Medulla oblongata (tissue), 1 donor: ENCODE data around the gene ARHGAP32.

Experiments used
- DNase-seq: peaks from one replicate; pipeline ENCODE4 v3.0.0-alpha.2; 2015; ENCODE audit errors: extremely low spot score

Gene ARHGAP32

DNA sequence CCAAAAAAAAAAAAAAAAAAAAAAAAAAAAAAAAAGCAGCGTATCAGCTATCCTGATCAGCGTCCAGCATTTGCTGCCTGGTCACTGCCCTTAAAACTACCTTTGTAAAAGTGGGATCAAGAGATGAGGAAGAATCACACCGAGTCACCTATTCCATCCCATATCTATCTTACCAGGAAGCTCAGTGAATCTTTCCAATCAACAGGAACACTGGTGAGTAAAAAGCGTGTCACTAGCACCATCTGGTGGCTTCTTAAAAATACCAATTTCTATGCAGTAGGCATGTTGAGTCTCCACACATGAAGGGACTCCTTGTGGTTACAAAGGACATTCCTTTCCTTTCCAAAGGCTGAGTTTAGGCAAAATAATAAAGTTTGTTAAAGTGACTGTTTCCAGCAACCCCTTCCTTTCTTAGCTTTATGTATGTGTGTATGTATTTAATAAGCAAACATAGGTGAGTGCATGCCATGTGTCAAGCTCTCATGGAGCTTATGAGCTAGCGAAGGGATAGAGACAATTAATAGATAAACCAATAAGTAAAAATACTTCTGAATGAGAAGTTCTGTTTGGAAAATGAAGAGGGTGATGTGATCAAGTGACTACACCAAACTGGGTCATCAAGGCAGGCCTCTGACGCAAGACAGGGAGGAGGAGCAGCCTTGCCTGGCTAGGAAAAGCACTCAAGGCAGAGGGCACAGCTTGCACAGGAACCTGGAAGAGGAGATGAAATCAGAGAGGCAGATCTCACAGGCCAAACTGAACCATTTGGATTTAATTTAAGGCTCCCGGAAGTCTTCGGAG is 235.5 kb downstream of the ARHGAP32 start:
- peak; percentile 87 for DNase-seq

GRCh38 chr11:128955636-128956035 is 236.5 kb downstream of the ARHGAP32 start:
- DNase-seq, result no peak

GRCh38 chr11:128953151-128953550 is 239.0 kb downstream of the ARHGAP32 start:
- no peak for DNase-seq

- DNase-seq, result no peak
Measured at GRCh38 chr11:128949791-128950454, 242.2 kb downstream of the ARHGAP32 start.

DNA sequence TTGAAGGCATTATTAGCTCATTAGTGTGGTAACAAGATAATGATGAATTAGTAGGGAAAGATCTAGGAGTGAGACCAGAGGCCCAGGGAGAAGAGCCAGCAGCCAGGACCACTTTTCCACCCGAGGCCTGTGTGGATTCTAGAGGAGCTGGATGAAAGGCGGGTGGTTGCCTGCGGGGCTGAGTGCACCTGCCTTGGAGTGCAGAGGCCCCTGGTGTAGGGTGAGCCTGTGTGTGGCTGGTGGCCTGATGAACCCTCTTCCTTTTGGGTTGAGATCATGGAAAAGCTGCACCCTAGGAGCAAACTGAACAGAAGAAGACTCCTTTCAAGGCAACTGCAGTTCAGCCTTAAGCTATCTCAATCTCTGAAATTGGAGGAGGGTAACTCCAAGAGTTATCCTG is 243.5 kb downstream of the ARHGAP32 start:
- DNase-seq, result no peak

DNA sequence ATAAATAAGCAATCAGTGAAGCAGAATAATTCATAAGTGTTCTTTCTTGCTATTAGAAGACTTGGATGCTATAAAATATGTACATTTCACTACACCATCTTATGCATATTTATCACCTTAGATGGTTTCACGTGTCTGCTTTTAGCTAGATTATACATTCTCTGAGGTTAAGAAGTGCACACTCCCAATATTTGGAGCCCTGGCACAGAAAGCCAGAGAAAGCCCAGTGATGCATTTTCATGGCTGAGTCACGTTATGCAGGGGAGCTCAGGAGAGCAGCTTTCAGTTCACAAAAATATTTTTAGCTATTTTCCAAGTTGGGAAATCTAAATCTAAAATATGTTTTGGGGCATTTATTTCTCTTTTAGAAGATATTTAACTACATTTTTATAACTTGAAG is 244.4 kb downstream of the ARHGAP32 start:
- no peak for DNase-seq

DNA sequence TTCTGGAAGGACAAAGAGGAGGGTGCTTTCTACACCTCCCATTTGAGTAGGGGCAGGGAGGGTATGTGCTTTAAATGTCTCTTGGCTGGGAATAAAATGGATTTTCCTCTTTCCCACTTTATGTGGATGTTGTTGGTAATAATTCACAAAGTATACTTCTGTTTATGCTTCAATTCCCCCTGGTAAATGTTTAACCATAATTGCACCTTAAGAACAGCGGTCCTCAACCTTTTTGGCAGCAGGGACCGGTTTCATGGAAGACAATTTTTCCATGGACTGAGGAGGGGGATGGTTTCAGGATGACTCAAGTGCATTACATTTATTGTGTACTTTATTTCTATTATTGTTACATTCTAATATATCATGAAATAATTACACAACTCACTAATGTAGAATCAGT is 245.5 kb downstream of the ARHGAP32 start:
- no peak for DNase-seq

DNA sequence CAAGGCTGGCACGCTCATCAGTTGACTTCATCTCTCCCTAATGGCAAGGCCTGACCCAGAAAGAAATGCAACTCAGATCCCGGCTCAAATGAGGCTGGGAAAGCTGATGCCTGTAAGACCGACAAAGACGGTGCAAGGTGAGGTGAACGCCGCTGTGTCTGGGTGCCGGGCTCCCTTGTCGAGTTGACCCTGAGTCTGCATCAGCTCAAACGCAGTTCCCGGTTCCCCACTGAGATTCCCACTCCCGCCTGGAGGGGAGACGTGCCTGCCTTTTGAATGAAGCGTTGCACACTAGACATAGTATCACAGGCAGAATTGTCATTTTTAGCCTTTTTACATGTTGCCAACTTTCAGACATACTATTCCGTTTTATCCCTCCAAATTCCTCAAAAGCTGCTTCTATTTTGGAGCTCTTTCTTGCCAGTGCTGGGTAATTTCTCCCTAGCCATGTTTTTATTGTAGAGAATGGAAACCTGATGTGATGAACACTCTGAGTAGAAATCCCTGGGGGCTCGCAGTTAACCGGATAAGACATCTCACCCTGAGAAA is 248.6 kb downstream of the ARHGAP32 start:
- no peak for DNase-seq

GRCh38 chr11:128942817-128943427 is 249.2 kb downstream of the ARHGAP32 start, which contains the start of gene TP53AIP1:
TP53AIP1 (minus strand) TSS chr11:128942871; CDS start chr11:128937818, 5,053 bp downstream.
- no peak for DNase-seq

DNA sequence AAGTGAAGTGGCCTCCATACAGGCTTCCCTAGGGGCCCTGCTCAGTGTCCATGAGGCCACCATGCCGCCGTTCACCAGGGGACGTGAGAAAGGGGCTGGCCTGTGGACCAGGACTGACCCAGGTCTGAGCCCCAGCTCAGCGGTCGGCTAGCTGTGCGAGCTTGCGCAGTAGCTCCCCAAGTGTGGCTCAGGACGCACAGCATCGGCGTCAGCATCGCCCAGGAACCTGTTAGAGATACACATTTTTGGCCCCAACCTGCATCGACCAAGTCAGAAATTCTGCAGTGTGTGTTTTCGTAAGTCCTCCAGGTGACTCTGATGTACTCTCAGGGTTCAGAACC is 249.9 kb downstream of the ARHGAP32 start:
- DNase-seq, result no peak

DNA sequence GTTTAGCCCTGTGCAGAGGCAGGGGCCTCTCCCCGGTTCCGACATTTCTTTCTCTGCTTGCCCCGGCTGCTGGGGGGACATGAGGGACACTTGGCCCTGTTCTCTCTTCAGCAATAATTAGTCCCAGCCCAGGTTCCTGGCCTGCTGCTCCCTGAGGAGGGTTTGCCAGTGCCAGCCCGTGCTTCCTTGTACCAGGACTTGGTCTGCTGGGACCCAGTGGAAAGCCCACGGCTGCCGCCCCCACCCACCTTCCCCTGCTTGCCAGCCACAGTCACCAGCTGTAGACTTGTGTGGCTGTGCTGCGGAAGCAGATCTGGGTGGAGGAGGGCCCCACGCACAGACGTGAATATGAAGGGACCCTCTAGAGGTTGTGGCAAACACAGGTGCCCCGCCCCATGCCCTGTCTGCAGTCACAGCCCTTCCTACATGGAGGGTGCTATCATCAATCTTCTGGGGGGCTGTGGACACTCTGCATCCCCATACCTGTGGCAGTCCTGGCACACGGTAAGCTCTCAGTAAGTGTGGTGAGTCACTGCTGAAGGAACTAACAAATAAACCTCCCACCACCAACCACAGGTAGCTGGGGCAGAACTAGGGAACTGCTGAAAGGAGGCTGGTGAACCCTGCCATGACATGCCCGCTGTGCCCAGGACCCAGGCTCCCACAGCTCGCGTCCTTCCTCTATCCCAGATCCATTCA is 250.4 kb downstream of the ARHGAP32 start:
- no peak for DNase-seq

DNA sequence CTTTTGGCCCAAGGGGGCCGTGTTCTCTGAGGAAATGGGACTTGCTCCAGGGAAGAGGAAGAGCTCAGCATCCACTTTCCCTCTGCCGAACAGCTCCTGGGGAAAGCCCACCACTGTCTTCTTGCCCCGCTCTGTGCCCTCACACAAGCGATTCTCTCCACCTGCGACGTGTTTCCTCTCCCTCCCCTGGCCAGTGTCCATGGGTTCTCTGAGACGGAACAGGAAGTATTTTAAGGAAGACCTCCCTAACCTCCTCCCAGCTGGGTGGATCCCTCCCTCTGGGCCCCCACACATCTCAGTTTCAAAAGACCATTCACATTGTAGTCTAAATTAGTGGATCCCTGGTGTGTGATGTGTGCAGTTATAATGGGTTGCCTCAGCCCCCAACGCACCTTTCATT is 251.0 kb downstream of the ARHGAP32 start:
- DNase-seq, result no peak

GRCh38 chr11:128940603-128941002 is 251.5 kb downstream of the ARHGAP32 start:
- DNase-seq, result no peak

- DNase-seq, result no peak
Measured at GRCh38 chr11:128940156-128940555, 252.0 kb downstream of the ARHGAP32 start.

- no peak for DNase-seq
Measured at GRCh38 chr11:128939591-128939990, 252.5 kb downstream of the ARHGAP32 start.

- DNase-seq, result no peak
Measured at GRCh38 chr11:128938156-128938885, 253.8 kb downstream of the ARHGAP32 start.

GRCh38 chr11:128937480-128937879 is 254.6 kb downstream of the ARHGAP32 start:
- DNase-seq, result no peak

DNA sequence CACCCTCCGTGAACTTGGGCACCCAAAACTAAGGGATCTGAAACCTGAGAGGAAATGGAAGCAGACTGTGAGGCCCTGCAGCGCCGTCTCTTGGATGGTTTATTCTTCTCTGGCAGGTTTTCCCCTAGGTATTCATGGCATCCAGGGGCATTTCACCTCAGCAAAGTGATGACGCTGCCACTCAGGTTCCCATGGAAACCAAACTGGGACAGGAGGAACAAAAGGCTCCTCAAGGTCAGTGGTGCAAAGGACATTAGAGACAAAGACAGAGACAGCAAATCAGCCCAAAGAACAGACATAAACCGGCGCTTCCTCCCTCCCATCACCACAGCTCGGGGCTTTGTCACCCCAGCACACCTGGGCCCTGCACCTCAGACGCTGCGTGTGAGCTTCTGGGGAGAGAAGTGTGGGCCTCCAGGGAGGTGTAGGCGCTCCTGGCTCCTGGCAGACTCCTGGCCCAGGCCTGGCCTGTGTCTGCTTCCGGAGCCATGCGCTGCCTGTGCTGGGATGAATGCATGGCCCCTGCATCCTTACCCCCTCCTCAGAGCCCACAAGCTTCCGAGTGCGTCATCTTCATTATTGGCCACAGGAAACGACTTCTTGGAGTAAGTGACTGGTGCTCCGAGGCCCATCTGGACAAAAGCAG is 255.4 kb downstream of the ARHGAP32 start:
- DNase-seq, result no peak

- no peak for DNase-seq
Measured at GRCh38 chr11:128934926-128935325, 257.2 kb downstream of the ARHGAP32 start.

DNA sequence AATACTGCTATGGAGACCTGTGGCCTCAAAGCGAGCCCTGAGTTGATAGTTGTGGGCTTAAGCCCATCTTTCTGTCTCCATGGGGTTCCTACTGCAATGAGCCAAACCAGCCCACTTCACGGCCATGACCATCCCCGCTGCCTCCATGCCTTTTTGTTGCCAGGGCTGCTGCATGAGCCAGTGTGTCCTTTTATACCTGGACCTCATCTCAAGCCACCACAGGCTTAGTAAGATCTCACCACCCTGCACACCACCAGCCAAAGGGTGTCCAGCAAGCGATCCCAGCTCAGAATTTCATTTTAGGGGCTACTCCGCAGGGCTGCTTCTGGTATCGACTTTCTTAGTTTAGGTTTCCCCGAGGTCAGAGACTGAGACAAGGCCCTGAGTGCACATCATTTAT is 257.8 kb downstream of the ARHGAP32 start:
- no peak for DNase-seq
